Psoas muscle (tissue), 8 donors: ENCODE measurements around the gene MARCO. TPM values are rescaled to one million over a fixed set of nuclear protein-coding genes. Genes with fewer than 3 reads are reported as not detected.

Experiments
- ATAC-seq, 4 donors: fragments of 200-7000 bp; cut with Tn5 transposase; one replicate each; pipeline ENCODE4 v1.9.1; 2020; ENCODE audit warnings: moderate library complexity in 3 of 4, mild to moderate bottlenecking in 2 of 4
- DNase-seq, 2 donors: peaks; one replicate each; pipeline ENCODE4 v3.0.0-alpha.2; 2020
- H3K27ac ChIP-seq: fragments of 200-600 bp; one replicate; pipeline ENCODE4 v1.8.0; 2022
- H3K27me3 ChIP-seq, 3 donors: fragments of 200-600 bp in 1 of 3; one replicate each; pipeline versions ENCODE4 v1.6.1 to v1.8.0; 2013 to 2022; ENCODE audit warnings: low read length in 2 of 3, mild to moderate bottlenecking in 2 of 3, moderate library complexity in 1 of 3; ENCODE audit not compliant: insufficient read depth in 3 of 3
- H3K36me3 ChIP-seq, 2 donors: fragments of 200-600 bp in 1 of 2; one replicate each; pipeline versions ENCODE4 v1.6.1 to v1.8.0; 2013 to 2022; ENCODE audit warnings: low read depth in 1 of 2, mild to moderate bottlenecking in 1 of 2, moderate library complexity in 1 of 2; ENCODE audit not compliant: insufficient read depth in 1 of 2
- H3K4me1 ChIP-seq: fragments of 200-600 bp; one replicate; pipeline ENCODE4 v1.8.0; 2022
- H3K4me3 ChIP-seq: fragments of 200-600 bp; one replicate; pipeline ENCODE4 v1.8.0; 2022; ENCODE audit warnings: mild to moderate bottlenecking
- H3K9me3 ChIP-seq: fragments of 200-600 bp; one replicate; pipeline ENCODE4 v1.8.0; 2022
- WGBS, 3 donors: extraction: QIAGEN DNeasy Blood & Tissue Kit; methylation state at CpG; one replicate each; pipeline versions ENCODE4 v1.1.6 to v1.1.7; 2013; 5-methylcytosine and 5-hydroxymethylcytosine counted together
- intact Hi-C, 2 donors: fragments of 100-400 bp; cut with DNase I; formaldehyde crosslinking; loops; one replicate each; pipeline versions ENCODE4 v1.11.0 to v1.14.2; 2022
- polyA plus RNA-seq, 3 donors: library from polyadenylated mRNA; stranded (reverse); fragments of 200-250 nt; gene quantifications; one replicate each; pipeline ENCODE4 v1.2.3, GENCODE V29; 2013
- total RNA-seq, 4 donors: library from RNA; stranded (reverse); fragmentation: NEBNext Ultra II Directional in 2 of 4; extraction: Animal tissue kit (Norgen Biotek cat#: 25700) in 2 of 4; gene quantifications; one replicate each; pipeline versions ENCODE4 v1.2.1 to v1.2.4, GENCODE V29; 2021 to 2023
- TF ChIP-seq, protein P1 (sequence below): fragments of 200-600 bp; IDR thresholded peaks from one replicate; pipeline ENCODE4 v1.8.0; 2022; ENCODE audit warnings: antibody characterized with exemption
- donor health status: healthy with polysubstance abuse.
- donor health status: DM: no; HTN: no; CAD: no; lungs with moderate emphysema.
- donor health status: Bipolar disorder and iron deficiency.
- donor health status: healthy.
- donor health status: DM: yes; HTN: yes; CAD: no.
- donor health status: DM: no; HTN: no; CAD: no.
- donor health status: DM: no; HTN: no; CAD: no.
- donor health status: DM: yes; HTN: yes; CAD: no.

Gene MARCO
- total and polyA plus RNA-seq, 7 donors = 0.18 to 6.1 (median 2.6) TPM

DNA sequence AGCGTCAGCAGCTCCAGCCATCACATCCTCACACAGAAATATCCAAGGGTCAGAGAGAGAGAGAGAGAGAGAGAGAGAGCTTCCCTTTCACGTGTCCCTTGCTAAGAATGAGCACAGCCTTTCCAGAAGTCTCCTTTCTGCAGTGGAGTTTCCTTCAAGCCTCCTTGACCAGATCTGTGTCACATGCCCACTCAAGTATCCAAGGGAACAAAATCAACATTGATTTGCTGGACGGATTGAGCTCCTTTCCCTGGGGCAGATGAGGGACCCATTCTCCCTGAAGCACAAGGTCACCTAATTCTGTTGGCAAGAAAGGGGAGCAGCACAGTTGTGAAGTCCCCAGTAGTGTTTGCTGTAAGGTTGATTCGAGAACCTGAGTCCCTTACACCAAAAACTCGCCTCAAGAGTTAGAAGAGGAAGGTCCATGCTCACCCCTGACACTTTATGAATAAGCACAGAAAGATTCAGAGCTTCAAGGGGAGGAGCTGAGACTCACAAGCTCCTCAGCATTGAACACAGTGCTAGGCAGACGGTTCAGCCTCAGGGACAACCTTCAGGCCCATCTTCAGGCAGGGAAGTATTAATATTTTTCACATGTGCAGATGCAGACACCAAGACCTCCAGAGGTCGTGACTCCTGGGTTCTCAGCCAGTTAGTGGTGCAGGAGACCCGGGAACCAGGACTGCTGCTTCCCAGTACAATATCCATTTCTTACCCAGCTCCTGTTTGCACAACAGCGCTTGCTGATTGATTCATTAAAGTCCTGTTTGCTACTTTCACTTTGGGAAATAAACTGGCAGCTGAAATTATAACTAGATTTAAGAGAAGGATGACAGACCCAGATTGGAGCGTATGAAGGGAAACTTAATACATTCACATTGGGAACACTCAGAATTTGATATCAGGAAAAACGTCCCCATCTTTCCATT lies 38.2 kb upstream of the MARCO start:
- ATAC-seq = no peak

DNA sequence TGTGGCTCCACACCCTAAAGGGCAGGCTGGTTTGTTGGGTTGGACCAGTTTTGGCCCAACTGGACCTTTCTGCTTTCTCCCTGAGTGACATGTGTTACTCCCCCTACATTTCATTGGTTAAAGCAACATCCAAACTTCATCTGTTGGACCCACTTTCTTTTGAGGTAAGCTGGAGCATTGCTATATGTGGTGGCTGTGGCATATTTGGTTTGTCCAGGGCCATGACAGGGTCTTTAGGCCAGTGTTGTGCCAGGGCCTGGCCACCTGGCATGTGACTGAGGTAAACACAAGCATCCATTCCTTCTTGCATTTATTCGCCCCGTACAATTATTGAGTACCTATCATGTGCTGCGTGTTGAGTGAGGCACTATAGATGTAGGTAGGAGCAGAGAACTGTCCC lies 36.8 kb upstream of the MARCO start:
- intact Hi-C loops = no loop called here
- DNase-seq (no peak), ATAC-seq (no peak)
- Histone ChIP-seq H3K27me3 (peaks cover 0 to 2% (median 0%) of the 10 kb centered on the region in 3 donors), H3K27ac (no peak overlapping the region), H3K4me3 (no peak overlapping the region), H3K4me1 (no peaks in the 10 kb centered on the region), H3K36me3 (no peaks in the 10 kb centered on the region), H3K9me3 (no peaks in the 10 kb centered on the region)
- TF ChIP-seq, protein P1, sequence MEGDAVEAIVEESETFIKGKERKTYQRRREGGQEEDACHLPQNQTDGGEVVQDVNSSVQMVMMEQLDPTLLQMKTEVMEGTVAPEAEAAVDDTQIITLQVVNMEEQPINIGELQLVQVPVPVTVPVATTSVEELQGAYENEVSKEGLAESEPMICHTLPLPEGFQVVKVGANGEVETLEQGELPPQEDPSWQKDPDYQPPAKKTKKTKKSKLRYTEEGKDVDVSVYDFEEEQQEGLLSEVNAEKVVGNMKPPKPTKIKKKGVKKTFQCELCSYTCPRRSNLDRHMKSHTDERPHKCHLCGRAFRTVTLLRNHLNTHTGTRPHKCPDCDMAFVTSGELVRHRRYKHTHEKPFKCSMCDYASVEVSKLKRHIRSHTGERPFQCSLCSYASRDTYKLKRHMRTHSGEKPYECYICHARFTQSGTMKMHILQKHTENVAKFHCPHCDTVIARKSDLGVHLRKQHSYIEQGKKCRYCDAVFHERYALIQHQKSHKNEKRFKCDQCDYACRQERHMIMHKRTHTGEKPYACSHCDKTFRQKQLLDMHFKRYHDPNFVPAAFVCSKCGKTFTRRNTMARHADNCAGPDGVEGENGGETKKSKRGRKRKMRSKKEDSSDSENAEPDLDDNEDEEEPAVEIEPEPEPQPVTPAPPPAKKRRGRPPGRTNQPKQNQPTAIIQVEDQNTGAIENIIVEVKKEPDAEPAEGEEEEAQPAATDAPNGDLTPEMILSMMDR = no peak
- 89 to 93% (median 92%) methylated on average over 3 of the region's 3 CpGs for WGBS, 3 donors

More for the DNA sequence above, 38.2 kb upstream of the MARCO start:
- no peak for DNase-seq
- intact Hi-C loops = no loop called here
- Histone ChIP-seq H3K9me3 (no peaks in the 10 kb centered on the region), H3K27me3 (peaks cover 0 to 2% (median 0%) of the 10 kb centered on the region in 3 donors), H3K4me1 (no peaks in the 10 kb centered on the region), H3K36me3 (no peaks in the 10 kb centered on the region), H3K27ac (no peak overlapping the region), H3K4me3 (no peak overlapping the region)
- TF ChIP-seq, protein P1 = no peak
- 49 to 52% (median 51%) methylated on average over 11 of the region's 11 CpGs for WGBS, 3 donors

DNA sequence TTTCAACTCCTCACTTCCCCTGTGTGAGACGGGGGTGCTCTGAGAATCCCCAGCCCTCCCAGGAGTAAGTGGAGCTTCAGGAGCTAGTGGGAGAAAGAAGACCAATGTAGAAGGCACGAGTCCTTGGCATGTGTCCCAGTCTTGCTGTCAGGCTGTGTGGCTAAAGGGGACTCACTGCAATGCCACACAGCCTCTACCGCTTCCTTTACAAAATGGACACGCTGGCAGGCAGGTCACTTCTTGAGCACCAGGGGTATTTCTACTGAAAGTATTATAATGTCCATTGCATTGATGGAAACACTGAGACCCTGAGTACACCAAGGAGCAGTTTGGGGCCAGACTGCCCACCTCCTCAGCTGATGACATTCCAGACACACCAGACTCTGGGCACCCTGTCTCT lies 35.8 kb upstream of the MARCO start:
- ATAC-seq = no peak

DNA sequence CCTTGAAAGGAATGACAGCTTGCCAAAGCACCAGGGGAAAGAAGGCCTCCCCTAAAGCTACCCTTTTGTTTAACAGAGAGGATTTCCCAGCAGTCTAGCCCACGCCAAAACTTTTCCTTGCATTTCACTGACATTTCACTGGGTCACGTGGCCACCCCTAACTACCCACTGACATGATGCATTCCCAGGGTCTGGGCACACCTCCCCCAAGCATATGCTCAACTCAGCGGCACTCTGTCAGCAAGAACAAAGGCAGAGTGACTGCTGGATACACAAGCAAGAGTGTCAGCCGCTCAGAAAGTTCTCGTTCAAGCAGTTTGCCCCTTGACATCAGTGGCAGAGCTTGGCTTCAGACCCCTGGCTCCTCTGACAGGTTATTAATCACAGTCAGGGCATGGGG lies 34.2 kb upstream of the MARCO start:
- Histone ChIP-seq H3K27me3 (no peaks in the 10 kb centered on the region), H3K9me3 (no peaks in the 10 kb centered on the region), H3K36me3 (no peaks in the 10 kb centered on the region), H3K4me1 (no peaks in the 10 kb centered on the region), H3K4me3 (no peak overlapping the region), H3K27ac (no peak overlapping the region)
- WGBS, 3 donors = 19 to 38% (median 30%) methylated on average over 5 of the region's 5 CpGs
- no peak for ATAC-seq
- intact Hi-C loops = no loop called here
- TF ChIP-seq, protein P1 = no peak
- DNase-seq = no peak

More for the DNA sequence above, 35.8 kb upstream of the MARCO start:
- peaks cover 0 to 2% (median 0%) of the 10 kb centered on the region in 3 donors for H3K27me3 ChIP-seq
- H3K27ac ChIP-seq = no peak overlapping the region
- TF ChIP-seq, protein P1 = no peak
- H3K4me3 ChIP-seq = no peak overlapping the region
- DNase-seq = no peak
- no peaks in the 10 kb centered on the region for H3K36me3 ChIP-seq
- WGBS, 3 donors = 76 to 81% (median 79%) methylated on average over 4 of the region's 4 CpGs
- H3K9me3 ChIP-seq = no peaks in the 10 kb centered on the region
- intact Hi-C loops = no loop called here
- H3K4me1 ChIP-seq = no peaks in the 10 kb centered on the region
